Osteocyte (in vitro differentiated cells): Measurements from ENCODE around the gene SLC25A51. TPM values are rescaled to one million over a fixed set of nuclear protein-coding genes. Genes with fewer than 3 reads are reported as not detected.

Experiments
- DNase-seq: peaks from one replicate; pipeline ENCODE4 v3.0.0; 2021; ENCODE audit warnings: mixed read lengths; ENCODE audit not compliant: unreplicated experiment; ENCODE audit errors: extremely low spot score
- H3K27ac Mint-ChIP-seq: one replicate; pipeline ENCODE4 v1.8.0; 2021; ENCODE audit warnings: mild to moderate bottlenecking, mixed read lengths; ENCODE audit not compliant: unreplicated experiment
- H3K27me3 Mint-ChIP-seq: one replicate; pipeline ENCODE4 v1.8.0; 2021; ENCODE audit warnings: mixed read lengths; ENCODE audit not compliant: unreplicated experiment
- H3K36me3 Mint-ChIP-seq: one replicate; pipeline ENCODE4 v1.8.0; 2021; ENCODE audit warnings: mixed read lengths; ENCODE audit not compliant: unreplicated experiment
- H3K4me1 Mint-ChIP-seq: one replicate; pipeline ENCODE4 v1.8.0; 2021; ENCODE audit warnings: mixed read lengths; ENCODE audit not compliant: unreplicated experiment
- H3K4me3 Mint-ChIP-seq: one replicate; pipeline ENCODE4 v1.8.0; 2021; ENCODE audit warnings: mild to moderate bottlenecking, moderate library complexity, mixed read lengths; ENCODE audit not compliant: unreplicated experiment
- H3K9me3 Mint-ChIP-seq: one replicate; pipeline ENCODE4 v1.8.0; 2021; ENCODE audit warnings: mixed read lengths; ENCODE audit not compliant: unreplicated experiment
- CTCF ChIP-seq: fragments of 200-600 bp; sonication (generic); IDR thresholded peaks from 2 replicates; pipeline ENCODE4 v1.5.0; 2021; ENCODE audit warnings: antibody characterized with exemption, mild to moderate bottlenecking, moderate library complexity
- total RNA-seq: library from RNA; stranded (reverse); gene quantifications from 2 replicates; pipeline ENCODE4 v1.2.1, GENCODE V29; 2021

Gene SLC25A51
- total RNA-seq, 1 donor from 2014 or later = 37.5 TPM

DNA sequence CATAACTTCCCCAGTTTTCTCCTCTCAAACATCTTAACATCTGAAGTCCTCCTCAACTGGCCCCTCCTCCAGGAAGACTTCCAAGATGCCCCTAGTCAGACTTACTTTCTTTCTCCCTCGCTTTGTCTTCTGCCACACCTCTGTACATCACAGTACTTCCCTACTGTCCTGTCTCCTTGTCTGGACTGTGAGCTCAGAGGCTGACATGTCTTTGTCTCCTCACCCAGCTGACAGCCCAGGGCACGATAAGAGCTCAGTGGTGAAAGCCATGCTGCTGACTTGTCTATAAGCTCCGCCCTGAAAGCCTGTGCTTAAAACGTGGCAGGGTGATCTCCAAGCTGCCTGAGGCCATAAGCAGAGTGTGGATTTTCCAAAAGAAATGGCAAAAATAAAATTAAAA is 33.0 kb upstream of the SLC25A51 start:
- no peak for TF ChIP-seq CTCF
- DNase-seq = no peak
- Mint-ChIP-seq H3K27me3 (no peaks in the 10 kb centered on the region), H3K4me3 (no peak overlapping the region), H3K36me3 (peaks cover 2% of the 10 kb centered on the region), H3K4me1 (peaks cover 34% of the 10 kb centered on the region), H3K27ac (peak overlapping the region; percentile 73), H3K9me3 (no peaks in the 10 kb centered on the region)

DNA sequence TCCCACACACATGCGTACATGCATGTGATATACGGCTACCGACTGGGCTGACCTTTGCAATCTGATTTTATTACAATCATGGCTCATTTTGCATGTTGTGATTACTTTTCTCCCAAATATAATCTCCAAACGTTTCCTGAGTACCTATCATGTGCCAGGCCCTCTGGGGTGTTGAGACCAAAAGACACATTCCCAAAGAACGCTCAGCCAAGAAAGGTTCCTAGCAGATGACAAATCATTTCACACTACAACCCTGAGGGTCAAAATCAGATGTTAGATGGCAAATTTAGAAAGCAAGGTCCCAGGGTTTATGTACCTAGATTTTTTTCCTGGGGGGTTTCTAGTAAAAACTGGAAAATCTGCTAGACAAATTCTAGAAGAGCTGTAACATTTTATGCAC is 32.4 kb upstream of the SLC25A51 start:
- no peak for DNase-seq
- H3K36me3 Mint-ChIP-seq = peaks cover 6% of the 10 kb centered on the region
- no peaks in the 10 kb centered on the region for H3K9me3 Mint-ChIP-seq
- H3K4me1 Mint-ChIP-seq = peaks cover 32% of the 10 kb centered on the region
- H3K27me3 Mint-ChIP-seq = no peaks in the 10 kb centered on the region
- H3K4me3 Mint-ChIP-seq = no peak overlapping the region
- TF ChIP-seq CTCF = no peak
- peak overlapping the region; percentile 38 for H3K27ac Mint-ChIP-seq

DNA sequence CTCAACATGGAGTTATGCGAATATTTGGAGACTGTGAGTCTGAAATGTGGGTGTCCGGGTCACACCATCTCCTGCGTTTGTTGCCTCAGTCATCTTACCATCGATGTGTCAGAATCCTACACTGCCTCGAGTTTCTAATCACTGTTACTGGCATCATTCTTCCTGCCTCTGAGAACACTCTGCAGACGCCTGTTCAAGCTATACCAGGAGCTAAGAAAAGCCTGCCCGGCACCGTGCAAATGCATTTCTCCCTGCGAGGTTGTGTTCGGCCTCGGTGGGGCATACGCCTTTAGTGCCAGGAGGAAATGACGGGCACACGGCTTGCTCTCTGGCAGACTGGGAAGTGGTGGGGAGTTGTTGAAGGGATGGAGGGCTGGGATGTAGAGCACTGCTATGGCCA is 31.2 kb upstream of the SLC25A51 start:
- H3K4me1 Mint-ChIP-seq = peaks cover 32% of the 10 kb centered on the region
- no peak overlapping the region for H3K4me3 Mint-ChIP-seq
- no peak for TF ChIP-seq CTCF
- no peaks in the 10 kb centered on the region for H3K27me3 Mint-ChIP-seq
- H3K27ac Mint-ChIP-seq = no peak overlapping the region
- no peaks in the 10 kb centered on the region for H3K9me3 Mint-ChIP-seq
- DNase-seq = no peak
- peaks cover 8% of the 10 kb centered on the region for H3K36me3 Mint-ChIP-seq

GRCh38 chr9:37931592-37931991 is 27.7 kb upstream of the SLC25A51 start:
- Mint-ChIP-seq H3K4me1 (peaks cover 9% of the 10 kb centered on the region), H3K9me3 (no peaks in the 10 kb centered on the region), H3K27ac (no peak overlapping the region), H3K27me3 (no peaks in the 10 kb centered on the region), H3K4me3 (no peak overlapping the region), H3K36me3 (peaks cover 14% of the 10 kb centered on the region)
- no peak for TF ChIP-seq CTCF
- DNase-seq = no peak

DNA sequence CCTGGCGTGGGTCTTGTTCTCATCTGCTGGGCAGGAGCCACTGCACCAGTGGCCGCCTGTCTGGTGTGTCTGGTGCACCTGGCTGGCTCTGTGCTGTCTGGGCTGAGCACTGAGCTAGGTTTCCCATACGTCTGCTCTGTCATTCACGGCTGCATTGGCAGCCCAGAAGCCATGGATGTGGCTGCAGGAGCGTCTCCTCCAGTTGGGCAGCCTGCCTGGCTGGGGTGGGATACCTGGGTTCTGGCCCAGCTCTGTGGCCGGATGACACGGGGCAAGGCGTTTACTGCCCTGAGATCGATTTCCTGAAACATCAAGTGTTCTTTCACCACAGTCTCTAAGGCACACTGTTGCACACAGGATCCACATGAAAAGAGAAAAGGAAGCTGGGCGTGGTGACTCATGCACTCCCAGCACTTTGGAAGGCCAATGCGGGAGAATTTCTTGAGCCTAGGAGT is 25.5 kb upstream of the SLC25A51 start:
- no peak for DNase-seq
- peaks cover 13% of the 10 kb centered on the region for H3K4me1 Mint-ChIP-seq
- H3K9me3 Mint-ChIP-seq = no peaks in the 10 kb centered on the region
- no peak overlapping the region for H3K4me3 Mint-ChIP-seq
- H3K27me3 Mint-ChIP-seq = no peaks in the 10 kb centered on the region
- H3K27ac Mint-ChIP-seq = no peak overlapping the region
- TF ChIP-seq CTCF = no peak
- peaks cover 14% of the 10 kb centered on the region for H3K36me3 Mint-ChIP-seq
